IMR-90 (cell line): ENCODE results near the gene NPFF. TPM values are rescaled to one million over a fixed set of nuclear protein-coding genes. Genes with fewer than 3 reads are reported as not detected.

Source experiments
- ATAC-seq: fragments of 200-7000 bp; cut with Tn5 transposase; 2 replicates; pipeline ENCODE4 v1.9.1; 2020; ENCODE audit warnings: low read depth, mild to moderate bottlenecking, moderate library complexity
- BruUV-seq: library from RNA; stranded (reverse); fragments of 400-500 nt; replicated peaks from 2 replicates; lab custom pipeline; 2021; lab: Mats Ljungman, UMichigan
- CTCF ChIA-PET: fragments of 300-600 bp; formaldehyde crosslinking; extraction: SDS; loops from one replicate; lab custom pipeline; 2021; ENCODE audit warnings: antibody characterized with exemption; lab: Yijun Ruan, JAX
- POLR2A ChIA-PET: fragments of 300-600 bp; sonication (Branson Sonifier 250); formaldehyde crosslinking; loops from one replicate; lab custom pipeline; 2022; ENCODE audit warnings: antibody characterized with exemption; ENCODE audit not compliant: unreplicated experiment; lab: Charles Lee
- DNase-seq: peaks from one replicate; pipeline ENCODE4 v3.0.0; 2013
- H2AFZ ChIP-seq: replicated peaks from 2 replicates; pipeline ENCODE3; 2013; ENCODE audit warnings: low read length, mild to moderate bottlenecking; ENCODE audit not compliant: poor library complexity
- H2AK5ac ChIP-seq: 2 replicates; pipeline ENCODE4 v1.6.1; 2013; ENCODE audit warnings: low read depth, low read length, inconsistent platforms
- H2AK9ac ChIP-seq: replicated peaks from 2 replicates; pipeline ENCODE3; 2013; ENCODE audit warnings: mild to moderate bottlenecking, low read depth, low read length, moderate library complexity; ENCODE audit not compliant: poor library complexity
- H2BK120ac ChIP-seq: 2 replicates; pipeline ENCODE4 v1.6.1; 2013; ENCODE audit warnings: low read depth, low read length, inconsistent platforms
- H2BK15ac ChIP-seq: 3 replicates; pipeline ENCODE4 v1.6.1; 2013; ENCODE audit warnings: low read depth, low read length, inconsistent platforms
- H2BK20ac ChIP-seq: 2 replicates; pipeline ENCODE4 v1.6.1; 2013; ENCODE audit warnings: low read depth, mild to moderate bottlenecking, inconsistent platforms, low read length, moderate library complexity
- H2BK5ac ChIP-seq: 2 replicates; pipeline ENCODE4 v1.6.1; 2013; ENCODE audit warnings: mild to moderate bottlenecking, low read depth, low read length, inconsistent platforms; ENCODE audit not compliant: poor library complexity, severe bottlenecking
- H3K14ac ChIP-seq: replicated peaks from 2 replicates; pipeline ENCODE4 v1.6.1; 2013; ENCODE audit warnings: low read depth, low read length, inconsistent platforms
- H3K18ac ChIP-seq: 2 replicates; pipeline ENCODE4 v1.6.1; 2013; ENCODE audit warnings: low read depth, low read length, control low read depth
- H3K23ac ChIP-seq: 2 replicates; pipeline ENCODE4 v1.6.1; 2013; ENCODE audit warnings: low read depth, low read length, inconsistent platforms
- H3K27ac ChIP-seq: 2 replicates; pipeline ENCODE4 v1.5.1; 2013; ENCODE audit warnings: mild to moderate bottlenecking, control low read depth, low read length; ENCODE audit not compliant: insufficient read depth
- H3K27me3 ChIP-seq: 2 replicates; pipeline ENCODE4 v1.6.1; 2013; ENCODE audit warnings: low read length; ENCODE audit not compliant: control insufficient read depth, insufficient read depth
- H3K36me3 ChIP-seq: 2 replicates; pipeline ENCODE4 v1.6.1; 2013; ENCODE audit warnings: low read length, mixed read lengths; ENCODE audit not compliant: control insufficient read depth, insufficient read depth
- H3K4ac ChIP-seq: 2 replicates; pipeline ENCODE4 v1.6.1; 2013; ENCODE audit warnings: low read depth, low read length, inconsistent platforms
- H3K4me1 ChIP-seq: 2 replicates; pipeline ENCODE4 v1.6.1; 2013; ENCODE audit warnings: low read length, mixed read lengths; ENCODE audit not compliant: control insufficient read depth, insufficient read depth
- H3K4me2 ChIP-seq: 2 replicates; pipeline ENCODE4 v1.6.1; 2013; ENCODE audit warnings: low read depth, mild to moderate bottlenecking, control low read depth, low read length, moderate library complexity
- H3K4me3 ChIP-seq: 2 replicates; pipeline ENCODE4 v1.5.1; 2013; ENCODE audit warnings: low read depth, mild to moderate bottlenecking, control low read depth, low read length, moderate library complexity; ENCODE audit not compliant: insufficient read depth
- H3K56ac ChIP-seq: 2 replicates; pipeline ENCODE4 v1.6.1; 2013; ENCODE audit warnings: low read length, inconsistent platforms; ENCODE audit not compliant: insufficient read depth; ENCODE audit errors: extremely low read depth
- H3K79me1 ChIP-seq, 2 experiments: 2 replicates each; pipeline ENCODE4 v1.6.1; 2013; ENCODE audit warnings: low read length in 2 of 2, inconsistent platforms in 1 of 2, low read depth in 1 of 2
- H3K9ac ChIP-seq: 2 replicates; pipeline ENCODE4 v1.6.1; 2013; ENCODE audit warnings: low read depth, low read length, control low read depth
- H3K9me1 ChIP-seq: 2 replicates; pipeline ENCODE4 v1.6.1; 2013; ENCODE audit warnings: low read length, inconsistent platforms; ENCODE audit not compliant: insufficient read depth
- H3K9me3 ChIP-seq: 2 replicates; pipeline ENCODE4 v1.6.1; 2013; ENCODE audit warnings: low read length; ENCODE audit not compliant: control insufficient read depth, insufficient read depth
- H4K20me1 ChIP-seq: 2 replicates; pipeline ENCODE4 v1.6.1; 2013; ENCODE audit warnings: low read length, inconsistent platforms; ENCODE audit not compliant: insufficient read depth
- H4K5ac ChIP-seq: 2 replicates; pipeline ENCODE4 v1.6.1; 2013; ENCODE audit warnings: mild to moderate bottlenecking, low read depth, low read length, control low read depth
- H4K8ac ChIP-seq, 2 experiments: 2 replicates each; pipeline ENCODE4 v1.6.1; 2013; ENCODE audit warnings: low read depth in 2 of 2, low read length in 2 of 2, control low read depth in 1 of 2, inconsistent platforms in 1 of 2
- H4K91ac ChIP-seq: 2 replicates; pipeline ENCODE4 v1.6.1; 2013; ENCODE audit warnings: low read depth, low read length, inconsistent platforms; ENCODE audit not compliant: insufficient read depth
- FOS ChIP-seq: fragments of 150-350 bp; IDR thresholded peaks from 2 replicates; pipeline ENCODE4 v1.6.1; 2016; ENCODE audit warnings: low read depth, low read length
- MAFK ChIP-seq: IDR thresholded peaks from 2 replicates; pipeline ENCODE4 v1.6.1; 2012; ENCODE audit warnings: low read depth, low read length, improper control_type of control experiment
- MXI1 ChIP-seq: IDR thresholded peaks from 2 replicates; pipeline ENCODE4 v1.6.1; 2012; ENCODE audit warnings: low read depth, mild to moderate bottlenecking, low read length, moderate library complexity, borderline replicate concordance
- NFE2L2 ChIP-seq: fragments of 150-350 bp; IDR thresholded peaks from 2 replicates; pipeline ENCODE4 v1.6.1; 2016; ENCODE audit warnings: low read depth, mild to moderate bottlenecking, low read length
- RAD21 ChIP-seq: IDR thresholded peaks from 2 replicates; pipeline ENCODE4 v1.6.1; 2012; ENCODE audit warnings: low read length, improper control_type of control experiment
- RCOR1 ChIP-seq: IDR thresholded peaks from 2 replicates; pipeline ENCODE4 v1.6.1; 2012; ENCODE audit warnings: mild to moderate bottlenecking, low read length, improper control_type of control experiment; ENCODE audit not compliant: insufficient replicate concordance
- WGBS, 2 experiments: methylation state at CpG; one replicate each; pipeline versions ENCODE4 v1.1.5 to v1.1.7; 2013; ENCODE audit warnings: missing lambda C conversion rate in 2 of 2; ENCODE audit not compliant: insufficient read length in 1 of 2; ENCODE audit errors: extremely low coverage in 2 of 2; 5-methylcytosine and 5-hydroxymethylcytosine counted together
- dilution Hi-C: fragments of 300-500 bp; cut with HindIII; formaldehyde crosslinking; loops from one replicate; pipeline ENCODE4 v1.14.3; 2018; ENCODE audit warnings: low sequenced_read_pairs; ENCODE audit not compliant: unreplicated experiment
- in situ Hi-C: fragments of 300-500 bp; cut with MboI; formaldehyde crosslinking; loops from 3 replicates; pipeline ENCODE4 v1.14.3; 2019; ENCODE audit warnings: low sequenced_read_pairs, inconsistent platforms, mixed read lengths
- intact Hi-C: fragments of 100-400 bp; cut with micrococcal nuclease; formaldehyde crosslinking; loops from 2 replicates; pipeline ENCODE4 v1.10.0; 2022
- polyA plus RNA-seq, 3 experiments: library from polyadenylated mRNA; depleted of rRNA; stranded (reverse); fragments of >200 nt; gene quantifications; 2 replicates each; pipeline ENCODE4 v1.2.3, GENCODE V29; 2012; ENCODE audit warnings: low replicate concordance in 1 of 3
- total RNA-seq: library from RNA; depleted of rRNA; stranded (reverse); fragments of >200 nt; gene quantifications from 2 replicates; pipeline ENCODE4 v1.2.3, GENCODE V29; 2012
- TF ChIP-seq, protein P1 (sequence below): fragments of 150-350 bp; IDR thresholded peaks from 2 replicates; pipeline ENCODE4 v1.6.1; 2016; ENCODE audit warnings: low read depth, mild to moderate bottlenecking, low read length, moderate library complexity, borderline replicate concordance
- TF ChIP-seq, protein P2 (sequence below): conservative IDR thresholded peaks from 2 replicates; pipeline ENCODE4 v1.5.1; 2012; ENCODE audit warnings: mild to moderate bottlenecking, low read depth, low read length, improper control_type of control experiment

NPFF gene
- total and polyA plus RNA-seq, 2 of the 4 experiments (the other 2 are of a cell fraction) = not detected

DNA sequence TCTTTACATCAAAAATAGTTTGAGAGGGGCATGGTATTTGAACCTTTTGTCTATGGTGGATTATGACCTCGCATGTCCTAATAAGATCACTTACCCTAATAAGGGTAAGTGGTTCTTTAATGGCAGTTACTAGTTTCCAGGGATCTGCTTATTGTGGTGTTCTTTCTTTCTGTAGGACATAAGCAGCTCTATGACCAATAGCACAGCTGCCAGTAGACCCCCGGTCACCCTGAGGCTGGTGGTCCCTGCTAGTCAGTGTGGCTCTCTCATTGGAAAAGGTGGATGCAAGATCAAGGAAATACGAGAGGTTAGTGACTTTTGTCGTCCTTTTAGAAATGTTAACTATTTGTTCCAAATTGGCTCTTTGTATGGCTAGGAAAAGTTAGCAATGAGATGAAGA, 48.2 kb downstream of the NPFF start:
- Histone ChIP-seq H3K36me3 (peaks cover 77% of the 10 kb centered on the region), H2BK20ac (no peak overlapping the region), H3K79me1 (peaks cover 48 to 73% of the 10 kb centered on the region in 2 experiments), H3K4ac (no peak overlapping the region), H3K9ac (no peak overlapping the region), H3K4me3 (no peak overlapping the region), H3K27me3 (no peaks in the 10 kb centered on the region), H4K5ac (no peak overlapping the region), H3K4me2 (no peak overlapping the region), H2AFZ (no peak overlapping the region), H3K23ac (no peak overlapping the region), H2BK120ac (no peak overlapping the region), H4K91ac (no peak overlapping the region), H3K18ac (no peak overlapping the region), H2BK15ac (no peak overlapping the region), H3K27ac (no peak overlapping the region), H3K4me1 (peaks cover 9% of the 10 kb centered on the region), H2BK5ac (no peak overlapping the region), H2AK9ac (no peak overlapping the region), H3K56ac (no peak overlapping the region), H3K14ac (no peak overlapping the region), H4K20me1 (peaks cover 95% of the 10 kb centered on the region), H4K8ac (no peak overlapping the region), H3K9me3 (no peaks in the 10 kb centered on the region), H2AK5ac (no peak overlapping the region), H3K9me1 (no peaks in the 10 kb centered on the region)
- dilution Hi-C loops (no loop called here), intact Hi-C loops (no loop called here), in situ Hi-C loops (no loop called here)
- ChIA-PET POLR2A (no interaction called here), CTCF (no interaction called here)
- TF ChIP-seq FOS (no peak), RCOR1 (no peak), RAD21 (no peak), MXI1 (no peak), NFE2L2 (no peak), MAFK (no peak)
- TF ChIP-seq, protein P1, sequence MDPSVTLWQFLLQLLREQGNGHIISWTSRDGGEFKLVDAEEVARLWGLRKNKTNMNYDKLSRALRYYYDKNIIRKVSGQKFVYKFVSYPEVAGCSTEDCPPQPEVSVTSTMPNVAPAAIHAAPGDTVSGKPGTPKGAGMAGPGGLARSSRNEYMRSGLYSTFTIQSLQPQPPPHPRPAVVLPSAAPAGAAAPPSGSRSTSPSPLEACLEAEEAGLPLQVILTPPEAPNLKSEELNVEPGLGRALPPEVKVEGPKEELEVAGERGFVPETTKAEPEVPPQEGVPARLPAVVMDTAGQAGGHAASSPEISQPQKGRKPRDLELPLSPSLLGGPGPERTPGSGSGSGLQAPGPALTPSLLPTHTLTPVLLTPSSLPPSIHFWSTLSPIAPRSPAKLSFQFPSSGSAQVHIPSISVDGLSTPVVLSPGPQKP = no peak
- TF ChIP-seq, protein P2, sequence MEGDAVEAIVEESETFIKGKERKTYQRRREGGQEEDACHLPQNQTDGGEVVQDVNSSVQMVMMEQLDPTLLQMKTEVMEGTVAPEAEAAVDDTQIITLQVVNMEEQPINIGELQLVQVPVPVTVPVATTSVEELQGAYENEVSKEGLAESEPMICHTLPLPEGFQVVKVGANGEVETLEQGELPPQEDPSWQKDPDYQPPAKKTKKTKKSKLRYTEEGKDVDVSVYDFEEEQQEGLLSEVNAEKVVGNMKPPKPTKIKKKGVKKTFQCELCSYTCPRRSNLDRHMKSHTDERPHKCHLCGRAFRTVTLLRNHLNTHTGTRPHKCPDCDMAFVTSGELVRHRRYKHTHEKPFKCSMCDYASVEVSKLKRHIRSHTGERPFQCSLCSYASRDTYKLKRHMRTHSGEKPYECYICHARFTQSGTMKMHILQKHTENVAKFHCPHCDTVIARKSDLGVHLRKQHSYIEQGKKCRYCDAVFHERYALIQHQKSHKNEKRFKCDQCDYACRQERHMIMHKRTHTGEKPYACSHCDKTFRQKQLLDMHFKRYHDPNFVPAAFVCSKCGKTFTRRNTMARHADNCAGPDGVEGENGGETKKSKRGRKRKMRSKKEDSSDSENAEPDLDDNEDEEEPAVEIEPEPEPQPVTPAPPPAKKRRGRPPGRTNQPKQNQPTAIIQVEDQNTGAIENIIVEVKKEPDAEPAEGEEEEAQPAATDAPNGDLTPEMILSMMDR = no peak
- no peak for DNase-seq
- no peak for ATAC-seq
- WGBS, 2 experiments = no CpG with 5 or more reads among the region's 4 CpGs
- no TSS peak for BruUV-seq
